ACC112 (cell line): ENCODE measurements around the gene ABT1.

Source experiments
- H2AFZ ChIP-seq: fragments of 200-600 bp; sonication (generic); one replicate; pipeline ENCODE4 v1.6.0; 2017; ENCODE audit warnings: antibody characterized with exemption, low read length; ENCODE audit not compliant: unreplicated experiment
- H3K27ac ChIP-seq: fragments of 200-600 bp; sonication (generic); 2 replicates; pipeline ENCODE4 v1.5.1; 2014; ENCODE audit warnings: low read depth, mild to moderate bottlenecking, antibody characterized with exemption, low read length, moderate library complexity
- H3K27me3 ChIP-seq: fragments of 200-600 bp; sonication (generic); 2 replicates; pipeline ENCODE4 v1.6.1; 2014; ENCODE audit warnings: mild to moderate bottlenecking, antibody characterized with exemption, low read length, moderate library complexity, mixed read lengths; ENCODE audit not compliant: insufficient read depth
- H3K36me3 ChIP-seq: fragments of 200-600 bp; sonication (generic); 2 replicates; pipeline ENCODE4 v1.6.1; 2016; ENCODE audit warnings: mild to moderate bottlenecking, antibody characterized with exemption, low read length, moderate library complexity, mixed read lengths; ENCODE audit not compliant: insufficient read depth
- H3K4me1 ChIP-seq: fragments of 200-600 bp; sonication (generic); one replicate; pipeline ENCODE4 v1.6.1; 2016; ENCODE audit warnings: low read length, mixed read lengths; ENCODE audit not compliant: insufficient read depth, unreplicated experiment, control insufficient read depth
- H3K4me3 ChIP-seq: fragments of 200-600 bp; sonication (generic); 2 replicates; pipeline ENCODE4 v1.5.1; 2014; ENCODE audit warnings: mild to moderate bottlenecking, low read depth, low read length
- H3K79me2 ChIP-seq: fragments of 200-600 bp; sonication (generic); one replicate; pipeline ENCODE4 v1.6.0; 2016; ENCODE audit warnings: low read length; ENCODE audit not compliant: control insufficient read depth, unreplicated experiment, insufficient read depth

The ABT1 gene

GRCh38 chr6:26555505-26556262, 41.1 kb upstream of the ABT1 start:
- no peaks in the 10 kb centered on the region for H3K79me2 ChIP-seq
- H2AFZ ChIP-seq = no peak overlapping the region
- no peak overlapping the region for H3K27ac ChIP-seq
- no peaks in the 10 kb centered on the region for H3K4me1 ChIP-seq
- H3K36me3 ChIP-seq = no peaks in the 10 kb centered on the region
- peak overlapping the region; percentile 79 for H3K4me3 ChIP-seq
- H3K27me3 ChIP-seq = no peaks in the 10 kb centered on the region

- no peaks in the 10 kb centered on the region for H3K79me2 ChIP-seq
- no peak overlapping the region for H2AFZ ChIP-seq
- H3K36me3 ChIP-seq = no peaks in the 10 kb centered on the region
- H3K27ac ChIP-seq = peak overlapping the region; percentile 28
- peak overlapping the region; percentile 79 for H3K4me3 ChIP-seq
- no peaks in the 10 kb centered on the region for H3K27me3 ChIP-seq
- H3K4me1 ChIP-seq = no peaks in the 10 kb centered on the region
Observed at GRCh38 chr6:26556263-26557070, 40.3 kb upstream of the ABT1 start.

GRCh38 chr6:26561533-26562466, 35.0 kb upstream of the ABT1 start:
- H3K27me3 ChIP-seq = no peaks in the 10 kb centered on the region
- no peaks in the 10 kb centered on the region for H3K4me1 ChIP-seq
- H2AFZ ChIP-seq = no peak overlapping the region
- no peak overlapping the region for H3K27ac ChIP-seq
- no peaks in the 10 kb centered on the region for H3K79me2 ChIP-seq
- no peak overlapping the region for H3K4me3 ChIP-seq
- H3K36me3 ChIP-seq = no peaks in the 10 kb centered on the region

- H3K36me3 ChIP-seq = no peaks in the 10 kb centered on the region
- no peak overlapping the region for H2AFZ ChIP-seq
- no peaks in the 10 kb centered on the region for H3K79me2 ChIP-seq
- no peak overlapping the region for H3K27ac ChIP-seq
- no peaks in the 10 kb centered on the region for H3K4me1 ChIP-seq
- no peak overlapping the region for H3K4me3 ChIP-seq
- H3K27me3 ChIP-seq = no peaks in the 10 kb centered on the region
Observed at GRCh38 chr6:26563488-26563887, 33.3 kb upstream of the ABT1 start.

GRCh38 chr6:26568601-26569432, 27.9 kb upstream of the ABT1 start:
- Histone ChIP-seq H3K27me3 (no peaks in the 10 kb centered on the region), H3K4me3 (peak overlapping the region; percentile 88), H3K36me3 (no peaks in the 10 kb centered on the region), H3K79me2 (no peaks in the 10 kb centered on the region), H3K4me1 (no peaks in the 10 kb centered on the region), H3K27ac (0 out of 2 replicates have a peak overlapping the region, but pooled peaks have one; percentile 28), H2AFZ (peak overlapping the region; percentile 62)

GRCh38 chr6:26569433-26569764, 27.4 kb upstream of the ABT1 start:
- Histone ChIP-seq H3K27me3 (no peaks in the 10 kb centered on the region), H2AFZ (peak overlapping the region; percentile 46), H3K4me3 (peak overlapping the region; percentile 88), H3K27ac (no peak overlapping the region), H3K4me1 (no peaks in the 10 kb centered on the region), H3K79me2 (no peaks in the 10 kb centered on the region), H3K36me3 (no peaks in the 10 kb centered on the region)

- Histone ChIP-seq H3K27ac (no peak overlapping the region), H3K27me3 (no peaks in the 10 kb centered on the region), H3K79me2 (no peaks in the 10 kb centered on the region), H3K4me3 (no peak overlapping the region), H3K36me3 (no peaks in the 10 kb centered on the region), H3K4me1 (no peaks in the 10 kb centered on the region), H2AFZ (no peak overlapping the region)
Observed at GRCh38 chr6:26570027-26570809, 26.5 kb upstream of the ABT1 start.

- no peaks in the 10 kb centered on the region for H3K27me3 ChIP-seq
- no peaks in the 10 kb centered on the region for H3K79me2 ChIP-seq
- H3K36me3 ChIP-seq = no peaks in the 10 kb centered on the region
- H2AFZ ChIP-seq = peak overlapping the region; percentile 89
- H3K4me3 ChIP-seq = peak overlapping the region; percentile 86
- no peaks in the 10 kb centered on the region for H3K4me1 ChIP-seq
- peak overlapping the region; percentile 63 for H3K27ac ChIP-seq
Observed at GRCh38 chr6:26571592-26572296, 25.0 kb upstream of the ABT1 start.

- no peak overlapping the region for H3K27ac ChIP-seq
- no peak overlapping the region for H2AFZ ChIP-seq
- H3K4me3 ChIP-seq = no peak overlapping the region; the same call in 1 of the 2 replicates
- no peaks in the 10 kb centered on the region for H3K36me3 ChIP-seq
- H3K79me2 ChIP-seq = no peaks in the 10 kb centered on the region
- no peaks in the 10 kb centered on the region for H3K27me3 ChIP-seq
- H3K4me1 ChIP-seq = no peaks in the 10 kb centered on the region
Observed at GRCh38 chr6:26575494-26575939, 21.2 kb upstream of the ABT1 start.
